ENCODE results near the gene PIGN. TPM values are rescaled to one million over a fixed set of nuclear protein-coding genes. Genes with fewer than 3 reads are reported as not detected.
"Not testable (repeated sequence)": the region's sequence is repeated elsewhere in the genome, so short reads cannot be mapped to it uniquely, and the experiment has no call there.

PIGN gene
- polyA plus RNA-seq, 2 donors, result 10.5 to 13.7 TPM

- Histone ChIP-seq H3K27me3 (ENCODE audit: control insufficient read depth in 1 of 2, insufficient read depth in 2 of 2, low read length in 2 of 2) (no peaks in the 10 kb centered on the region), H3K4me3 (ENCODE audit: low read depth in 1 of 2, low read length in 2 of 2) (peak overlapping the region; percentile 83 to 98), H3K4me1 (ENCODE audit: control insufficient read depth in 2 of 2, insufficient read depth in 2 of 2, low read length in 1 of 2) (peaks cover 0 to 2% of the 10 kb centered on the region in 2 donors), H3K9me3 (ENCODE audit: control insufficient read depth in 2 of 2, insufficient read depth in 1 of 2, low read depth in 1 of 2, low read length in 1 of 2) (no peaks in the 10 kb centered on the region), H3K36me3 (ENCODE audit: control insufficient read depth in 2 of 2, insufficient read depth in 2 of 2, low read length in 1 of 2) (no peaks in the 10 kb centered on the region), H3K27ac (ENCODE audit: low read depth in 2 of 2, low read length in 1 of 2) (peak overlapping the region; percentile 86 to 98)
- 0% methylated on average over 12 of the region's 12 CpGs for WGBS, 2 donors
Measured at GRCh38 chr18:62186499-62186773, 420 bp downstream of the PIGN start.

GRCh38 chr18:62183578-62184195 is 3.2 kb downstream of the PIGN start:
- Histone ChIP-seq H3K9me3 (ENCODE audit: control insufficient read depth in 2 of 2, insufficient read depth in 1 of 2, low read depth in 1 of 2, low read length in 1 of 2) (no peaks in the 10 kb centered on the region), H3K4me1 (ENCODE audit: control insufficient read depth in 2 of 2, insufficient read depth in 2 of 2, low read length in 1 of 2) (no peaks in the 10 kb centered on the region), H3K27me3 (ENCODE audit: control insufficient read depth in 1 of 2, insufficient read depth in 2 of 2, low read length in 2 of 2) (no peaks in the 10 kb centered on the region), H3K4me3 (ENCODE audit: low read depth in 1 of 2, low read length in 2 of 2) (no peak overlapping the region), H3K27ac (ENCODE audit: low read depth in 2 of 2, low read length in 1 of 2) (no peak overlapping the region), H3K36me3 (ENCODE audit: control insufficient read depth in 2 of 2, insufficient read depth in 2 of 2, low read length in 1 of 2) (no peaks in the 10 kb centered on the region)
- 4 to 5% methylated on average over 2 of the region's 2 CpGs for WGBS, 2 donors

GRCh38 chr18:62182220-62182619 is 4.6 kb downstream of the PIGN start:
- no peaks in the 10 kb centered on the region for H3K9me3 ChIP-seq (ENCODE audit: control insufficient read depth in 2 of 2, insufficient read depth in 1 of 2, low read depth in 1 of 2, low read length in 1 of 2)
- no peaks in the 10 kb centered on the region for H3K4me1 ChIP-seq (ENCODE audit: control insufficient read depth in 2 of 2, insufficient read depth in 2 of 2, low read length in 1 of 2)
- WGBS, 2 donors, result 81 to 85% methylated on average over 3 of the region's 3 CpGs

GRCh38 chr18:62179213-62179612 is 7.6 kb downstream of the PIGN start:
- 89 to 93% methylated on average over 4 of the region's 4 CpGs for WGBS, 2 donors
- H3K27ac ChIP-seq (ENCODE audit: low read depth in 2 of 2, low read length in 1 of 2), result no peak overlapping the region

More at GRCh38 chr18:62182220-62182619, 4.6 kb downstream of the PIGN start:
- Histone ChIP-seq H3K36me3 (ENCODE audit: control insufficient read depth in 2 of 2, insufficient read depth in 2 of 2, low read length in 1 of 2) (peaks cover 0 to 2% of the 10 kb centered on the region in 2 donors), H3K27ac (ENCODE audit: low read depth in 2 of 2, low read length in 1 of 2) (no peak overlapping the region), H3K27me3 (ENCODE audit: control insufficient read depth in 1 of 2, insufficient read depth in 2 of 2, low read length in 2 of 2) (no peaks in the 10 kb centered on the region), H3K4me3 (ENCODE audit: low read depth in 1 of 2, low read length in 2 of 2) (no peak overlapping the region)

GRCh38 chr18:62177271-62177670 is 9.6 kb downstream of the PIGN start:
- Histone ChIP-seq H3K9me3 (ENCODE audit: control insufficient read depth in 2 of 2, insufficient read depth in 1 of 2, low read depth in 1 of 2, low read length in 1 of 2) (no peaks in the 10 kb centered on the region), H3K36me3 (ENCODE audit: control insufficient read depth in 2 of 2, insufficient read depth in 2 of 2, low read length in 1 of 2) (peaks cover 0 to 2% of the 10 kb centered on the region in 2 donors), H3K27ac (ENCODE audit: low read depth in 2 of 2, low read length in 1 of 2) (no peak overlapping the region), H3K4me1 (ENCODE audit: control insufficient read depth in 2 of 2, insufficient read depth in 2 of 2, low read length in 1 of 2) (no peaks in the 10 kb centered on the region), H3K4me3 (ENCODE audit: low read depth in 1 of 2, low read length in 2 of 2) (no peak overlapping the region), H3K27me3 (ENCODE audit: control insufficient read depth in 1 of 2, insufficient read depth in 2 of 2, low read length in 2 of 2) (no peaks in the 10 kb centered on the region)
- WGBS, 2 donors, result 72 to 73% methylated on average over 3 of the region's 3 CpGs

More at GRCh38 chr18:62179213-62179612, 7.6 kb downstream of the PIGN start:
- H3K4me3 ChIP-seq (ENCODE audit: low read depth in 1 of 2, low read length in 2 of 2), result no peak overlapping the region
- H3K4me1 ChIP-seq (ENCODE audit: control insufficient read depth in 2 of 2, insufficient read depth in 2 of 2, low read length in 1 of 2), result no peaks in the 10 kb centered on the region
- peaks cover 0 to 2% of the 10 kb centered on the region in 2 donors for H3K36me3 ChIP-seq (ENCODE audit: control insufficient read depth in 2 of 2, insufficient read depth in 2 of 2, low read length in 1 of 2)
- no peaks in the 10 kb centered on the region for H3K9me3 ChIP-seq (ENCODE audit: control insufficient read depth in 2 of 2, insufficient read depth in 1 of 2, low read depth in 1 of 2, low read length in 1 of 2)
- H3K27me3 ChIP-seq (ENCODE audit: control insufficient read depth in 1 of 2, insufficient read depth in 2 of 2, low read length in 2 of 2), result no peaks in the 10 kb centered on the region

GRCh38 chr18:62175521-62175920 is 11.3 kb downstream of the PIGN start:
- H3K4me3 ChIP-seq (ENCODE audit: low read depth in 1 of 2, low read length in 2 of 2), result no peak overlapping the region
- no peaks in the 10 kb centered on the region for H3K9me3 ChIP-seq (ENCODE audit: control insufficient read depth in 2 of 2, insufficient read depth in 1 of 2, low read depth in 1 of 2, low read length in 1 of 2)
- H3K36me3 ChIP-seq (ENCODE audit: control insufficient read depth in 2 of 2, insufficient read depth in 2 of 2, low read length in 1 of 2), result peaks cover 0 to 2% of the 10 kb centered on the region in 2 donors
- H3K27ac ChIP-seq (ENCODE audit: low read depth in 2 of 2, low read length in 1 of 2), result no peak overlapping the region
- H3K27me3 ChIP-seq (ENCODE audit: control insufficient read depth in 1 of 2, insufficient read depth in 2 of 2, low read length in 2 of 2), result no peaks in the 10 kb centered on the region
- H3K4me1 ChIP-seq (ENCODE audit: control insufficient read depth in 2 of 2, insufficient read depth in 2 of 2, low read length in 1 of 2), result no peaks in the 10 kb centered on the region
- WGBS, 2 donors, result 86 to 90% methylated on average over 3 of the region's 3 CpGs

- Histone ChIP-seq H3K4me3 (ENCODE audit: low read depth in 1 of 2, low read length in 2 of 2) (no peak overlapping the region), H3K4me1 (ENCODE audit: control insufficient read depth in 2 of 2, insufficient read depth in 2 of 2, low read length in 1 of 2) (no peaks in the 10 kb centered on the region), H3K27me3 (ENCODE audit: control insufficient read depth in 1 of 2, insufficient read depth in 2 of 2, low read length in 2 of 2) (no peaks in the 10 kb centered on the region), H3K36me3 (ENCODE audit: control insufficient read depth in 2 of 2, insufficient read depth in 2 of 2, low read length in 1 of 2) (no peaks in the 10 kb centered on the region), H3K27ac (ENCODE audit: low read depth in 2 of 2, low read length in 1 of 2) (no peak overlapping the region), H3K9me3 (ENCODE audit: control insufficient read depth in 2 of 2, insufficient read depth in 1 of 2, low read depth in 1 of 2, low read length in 1 of 2) (no peaks in the 10 kb centered on the region)
Measured at GRCh38 chr18:62172298-62172697, 14.6 kb downstream of the PIGN start.

GRCh38 chr18:62170857-62171256 is 16.0 kb downstream of the PIGN start:
- Histone ChIP-seq H3K4me1 (ENCODE audit: control insufficient read depth in 2 of 2, insufficient read depth in 2 of 2, low read length in 1 of 2) (no peaks in the 10 kb centered on the region), H3K4me3 (ENCODE audit: low read depth in 1 of 2, low read length in 2 of 2) (no peak overlapping the region), H3K9me3 (ENCODE audit: control insufficient read depth in 2 of 2, insufficient read depth in 1 of 2, low read depth in 1 of 2, low read length in 1 of 2) (no peaks in the 10 kb centered on the region), H3K27ac (ENCODE audit: low read depth in 2 of 2, low read length in 1 of 2) (no peak overlapping the region), H3K36me3 (ENCODE audit: control insufficient read depth in 2 of 2, insufficient read depth in 2 of 2, low read length in 1 of 2) (no peaks in the 10 kb centered on the region), H3K27me3 (ENCODE audit: control insufficient read depth in 1 of 2, insufficient read depth in 2 of 2, low read length in 2 of 2) (no peaks in the 10 kb centered on the region)
- 100% methylated on average over 1 of the region's 1 CpG for WGBS, 2 donors

GRCh38 chr18:62166524-62166923 is 20.3 kb downstream of the PIGN start:
- H3K36me3 ChIP-seq (ENCODE audit: control insufficient read depth in 2 of 2, insufficient read depth in 2 of 2, low read length in 1 of 2), result not testable (repeated sequence)
- WGBS, 2 donors, result 90 to 92% methylated on average over 1 of the region's 1 CpG

GRCh38 chr18:62165583-62165982 is 21.3 kb downstream of the PIGN start:
- Histone ChIP-seq H3K4me3 (ENCODE audit: low read depth in 1 of 2, low read length in 2 of 2) (no peak overlapping the region), H3K9me3 (ENCODE audit: control insufficient read depth in 2 of 2, insufficient read depth in 1 of 2, low read depth in 1 of 2, low read length in 1 of 2) (peaks cover 0 to 2% of the 10 kb centered on the region in 2 donors), H3K27me3 (ENCODE audit: control insufficient read depth in 1 of 2, insufficient read depth in 2 of 2, low read length in 2 of 2) (no peaks in the 10 kb centered on the region), H3K36me3 (ENCODE audit: control insufficient read depth in 2 of 2, insufficient read depth in 2 of 2, low read length in 1 of 2) (peaks cover 0 to 2% of the 10 kb centered on the region in 2 donors), H3K4me1 (ENCODE audit: control insufficient read depth in 2 of 2, insufficient read depth in 2 of 2, low read length in 1 of 2) (no peaks in the 10 kb centered on the region), H3K27ac (ENCODE audit: low read depth in 2 of 2, low read length in 1 of 2) (no peak overlapping the region)
- 80 to 87% methylated on average over 3 of the region's 3 CpGs for WGBS, 2 donors

More at GRCh38 chr18:62166524-62166923, 20.3 kb downstream of the PIGN start:
- not testable (repeated sequence) for H3K9me3 ChIP-seq (ENCODE audit: control insufficient read depth in 2 of 2, insufficient read depth in 1 of 2, low read depth in 1 of 2, low read length in 1 of 2); H3K4me1 ChIP-seq (ENCODE audit: control insufficient read depth in 2 of 2, insufficient read depth in 2 of 2, low read length in 1 of 2); H3K27me3 ChIP-seq (ENCODE audit: control insufficient read depth in 1 of 2, insufficient read depth in 2 of 2, low read length in 2 of 2); H3K4me3 ChIP-seq (ENCODE audit: low read depth in 1 of 2, low read length in 2 of 2); H3K27ac ChIP-seq (ENCODE audit: low read depth in 2 of 2, low read length in 1 of 2)

Data from esophagus (tissue), 2 donors.